Colonic mucosa (tissue), 4 donors: ENCODE results near the gene EVI5L. TPM values are rescaled to one million over a fixed set of nuclear protein-coding genes. Genes with fewer than 3 reads are reported as not detected.

Source experiments
- DNase-seq: peaks from one replicate; pipeline ENCODE4 v3.0.0-alpha.2; 2020
- H3K27ac ChIP-seq: fragments of 200-600 bp; one replicate; pipeline ENCODE4 v1.8.0; 2021
- H3K27me3 ChIP-seq: fragments of 200-600 bp; one replicate; pipeline ENCODE4 v1.8.0; 2021
- H3K36me3 ChIP-seq: fragments of 200-600 bp; one replicate; pipeline ENCODE4 v1.8.0; 2021
- H3K4me1 ChIP-seq: fragments of 200-600 bp; one replicate; pipeline ENCODE4 v1.8.0; 2021; ENCODE audit warnings: mild to moderate bottlenecking
- H3K4me3 ChIP-seq: fragments of 200-600 bp; one replicate; pipeline ENCODE4 v1.8.0; 2021
- H3K9ac ChIP-seq, 2 donors: one replicate each; pipeline ENCODE4 v1.7.0; 2013; ENCODE audit warnings: control low read depth in 2 of 2, low read depth in 2 of 2, low read length in 2 of 2
- H3K9me3 ChIP-seq: fragments of 200-600 bp; one replicate; pipeline ENCODE4 v1.8.0; 2021
- CTCF ChIP-seq: fragments of 200-600 bp; IDR thresholded peaks from one replicate; pipeline ENCODE4 v1.8.0; 2022; ENCODE audit warnings: antibody characterized with exemption, mild to moderate bottlenecking
- intact Hi-C: fragments of 100-400 bp; cut with DNase I; formaldehyde crosslinking; loops from one replicate; pipeline ENCODE4 v1.14.1; 2022
- total RNA-seq, 2 donors: library from RNA; stranded (reverse); fragmentation: NEBNext Ultra II Directional in 1 of 2; extraction: Animal tissue kit (Norgen Biotek cat#: 25700) in 1 of 2; gene quantifications; one replicate each; pipeline ENCODE4 v1.2.1, GENCODE V29; 2021
- donor health status: healthy.
- donor health status: DM: no; HTN: no; CAD: no.
- donor health status: DM: no; HTN: no; CAD: no.

EVI5L gene
- total RNA-seq, 2 donors from 2014 or later: 10.6 to 12.0 TPM

GRCh38 chr19:7912144-7912696, 82.2 kb downstream of the EVI5L start:
- H3K4me1 ChIP-seq: peaks cover 9% of the 10 kb centered on the region
- intact Hi-C loops: no loop called here
- H3K27me3 ChIP-seq: peaks cover 25% of the 10 kb centered on the region
- TF ChIP-seq CTCF: no peak
- no peak overlapping the region for H3K9ac ChIP-seq
- H3K4me3 ChIP-seq: no peak overlapping the region
- no peak for DNase-seq
- H3K9me3 ChIP-seq: no peaks in the 10 kb centered on the region
- H3K27ac ChIP-seq: no peak overlapping the region
- H3K36me3 ChIP-seq: peaks cover 8% of the 10 kb centered on the region

DNA sequence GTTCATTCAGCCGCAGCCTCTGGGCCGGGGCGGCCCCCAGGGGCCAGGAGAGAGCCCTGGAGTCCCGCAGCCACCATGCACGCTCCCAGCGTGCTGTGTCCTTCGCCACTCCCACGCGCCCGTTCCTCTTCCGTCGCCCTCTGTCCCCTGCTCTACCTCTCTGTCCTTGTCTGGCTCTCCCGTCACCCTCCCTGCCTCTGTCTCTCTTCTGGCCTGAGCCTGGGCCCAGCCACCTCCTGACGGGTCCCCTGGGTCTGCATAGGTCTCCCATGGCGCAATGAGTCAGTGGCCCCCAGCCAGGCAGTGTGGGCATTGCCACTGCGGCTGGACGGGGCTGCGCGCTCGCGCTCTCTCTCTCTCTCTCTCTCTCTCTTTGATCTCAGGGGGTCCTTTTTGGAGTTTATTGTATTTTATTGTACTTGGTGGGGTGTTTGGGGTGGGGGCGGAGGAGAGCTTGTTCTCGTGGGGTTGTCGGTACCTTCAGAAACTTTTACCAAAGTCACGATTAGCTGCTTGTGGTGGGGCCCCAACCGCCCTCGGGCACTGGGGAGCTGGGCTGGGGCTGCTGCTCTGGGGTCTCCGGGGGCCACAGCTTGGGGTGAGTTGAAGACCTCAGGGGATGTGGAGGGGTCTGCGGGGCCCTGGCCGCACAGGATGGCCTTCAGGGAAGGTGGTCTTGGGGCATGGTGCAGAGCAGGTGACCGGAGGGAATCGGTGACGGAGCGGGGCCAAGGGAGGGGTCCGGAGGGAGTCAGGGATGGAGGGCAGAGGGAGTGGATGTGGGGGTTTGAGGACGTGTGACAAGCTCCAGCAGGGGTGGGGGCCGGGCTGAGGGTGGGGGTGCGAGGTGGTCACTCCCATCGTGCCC, 82.9 kb downstream of the EVI5L start:
- Histone ChIP-seq H3K27ac (no peak overlapping the region), H3K4me3 (no peak overlapping the region), H3K27me3 (peaks cover 32% of the 10 kb centered on the region), H3K9me3 (no peaks in the 10 kb centered on the region), H3K4me1 (peaks cover 9% of the 10 kb centered on the region), H3K36me3 (peaks cover 8% of the 10 kb centered on the region), H3K9ac (no peak overlapping the region)
- DNase-seq: no peak
- no peak for TF ChIP-seq CTCF
- intact Hi-C loops: no loop called here

- H3K4me1 ChIP-seq: peaks cover 9% of the 10 kb centered on the region
- peaks cover 8% of the 10 kb centered on the region for H3K36me3 ChIP-seq
- no peak for TF ChIP-seq CTCF
- DNase-seq: no peak
- H3K9me3 ChIP-seq: no peaks in the 10 kb centered on the region
- no peak overlapping the region for H3K27ac ChIP-seq
- H3K4me3 ChIP-seq: no peak overlapping the region
- H3K27me3 ChIP-seq: peaks cover 39% of the 10 kb centered on the region
- no peak overlapping the region for H3K9ac ChIP-seq
- intact Hi-C loops: no loop called here
Observed at GRCh38 chr19:7913652-7914051, 83.6 kb downstream of the EVI5L start.

DNA sequence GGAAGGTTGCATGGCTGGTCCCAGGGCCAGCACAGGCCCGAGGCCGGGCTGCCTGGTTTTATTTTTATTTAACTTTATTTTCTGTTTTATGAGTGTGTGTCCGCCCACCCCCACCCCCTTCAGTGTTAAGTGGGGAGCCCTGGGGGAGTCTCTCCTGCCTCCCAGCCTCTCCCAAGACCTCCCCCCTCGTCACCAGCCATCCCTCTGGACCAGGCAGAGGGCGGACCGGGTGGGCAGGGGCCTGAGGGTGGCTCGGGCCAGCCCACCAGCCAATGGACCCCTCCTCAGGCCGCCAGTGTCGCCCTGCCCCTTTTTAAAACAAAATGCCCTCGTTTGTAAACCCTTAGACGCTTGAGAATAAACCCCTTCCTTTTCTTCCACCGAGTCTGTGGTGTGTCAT, 84.1 kb downstream of the EVI5L start:
- Histone ChIP-seq H3K27ac (no peak overlapping the region), H3K27me3 (peaks cover 41% of the 10 kb centered on the region), H3K9ac (no peak overlapping the region), H3K4me3 (no peak overlapping the region), H3K4me1 (peaks cover 9% of the 10 kb centered on the region), H3K36me3 (peaks cover 8% of the 10 kb centered on the region), H3K9me3 (no peaks in the 10 kb centered on the region)
- intact Hi-C loops: no loop called here
- DNase-seq: no peak
- TF ChIP-seq CTCF: no peak

Other genes with a start within 250 kb of the EVI5L start
- gene CAMSAP3, start 234.4 kb upstream of the EVI5L start, total RNA-seq: 10 to 100 TPM; 41.1 to 55.4 TPM
- 10 to 100 TPM; 28.3 to 48.1 TPM for gene XAB2, start 200.7 kb upstream of the EVI5L start, total RNA-seq
- 100 to 1,000 TPM; 118 to 141 TPM for gene PET100, start 200.4 kb upstream of the EVI5L start, total RNA-seq
- gene PCP2, start 196.5 kb upstream of the EVI5L start, total RNA-seq: under 1 TPM in 1 of 2 donors, not detected in 1; 0.32 TPM
- 100 to 1,000 TPM; 166 to 212 TPM for gene STXBP2, start 193.1 kb upstream of the EVI5L start, total RNA-seq
- gene RETN, start 161.2 kb upstream of the EVI5L start, total RNA-seq: not detected
- gene MCEMP1, start 153.1 kb upstream of the EVI5L start, total RNA-seq: under 1 TPM in 1 of 2 donors, not detected in 1; 0.20 TPM
- 100 to 1,000 TPM; 107 to 139 TPM for gene TRAPPC5, start 149.4 kb upstream of the EVI5L start, total RNA-seq
- 1 to 10 TPM in 1 of 2 donors, under 1 TPM in 1; 0.35 to 1.3 TPM for gene FCER2, start 128.1 kb upstream of the EVI5L start, total RNA-seq
- gene CLEC4G, start 98.1 kb upstream of the EVI5L start, total RNA-seq: under 1 TPM; 0.17 to 0.53 TPM
- gene CD209, start 82.7 kb upstream of the EVI5L start, total RNA-seq: 10 to 100 TPM in 1 of 2 donors, 1 to 10 TPM in 1; 4.0 to 12.1 TPM
- gene CLEC4M, start 67.0 kb upstream of the EVI5L start, total RNA-seq: not detected
- gene PRR36, start 44.2 kb downstream of the EVI5L start, total RNA-seq: under 1 TPM; 0.22 to 0.37 TPM
- gene LRRC8E, start 58.3 kb downstream of the EVI5L start, total RNA-seq: 1 to 10 TPM; 2.9 to 4.0 TPM
- 10 to 100 TPM; 26.3 to 38.3 TPM for gene MAP2K7, start 73.7 kb downstream of the EVI5L start, total RNA-seq
- not detected for gene TGFBR3L, start 84.6 kb downstream of the EVI5L start, total RNA-seq
- 10 to 100 TPM; 13.4 to 15.4 TPM for gene SNAPC2, start 90.1 kb downstream of the EVI5L start, total RNA-seq
- 1 to 10 TPM; 1.5 to 4.4 TPM for gene CTXN1, start 95.9 kb downstream of the EVI5L start, total RNA-seq
- 100 to 1,000 TPM in 1 of 2 donors, 10 to 100 TPM in 1; 50.8 to 118 TPM for gene TIMM44, start 113.4 kb downstream of the EVI5L start, total RNA-seq
- 100 to 1,000 TPM in 1 of 2 donors, 10 to 100 TPM in 1; 65.8 to 116 TPM for gene ELAVL1, start 175.4 kb downstream of the EVI5L start, total RNA-seq
- not detected for gene CCL25, start 222.5 kb downstream of the EVI5L start, total RNA-seq